Adrenal gland (tissue), 5 donors: ENCODE results near the gene NCAPG2.

Experiments used
- CTCF ChIP-seq, 6 experiments: fragments of 450-650 bp in 4 of 6; fragments of 200-600 bp in 2 of 6; sonication (generic) in 1 of 6; IDR thresholded peaks; 1 replicate in 5 of 6; 2 replicates in 1 of 6; pipeline versions ENCODE4 v1.5.1 to v1.8.0; 2016 to 2021; ENCODE audit warnings: antibody characterized with exemption in 6 of 6, mild to moderate bottlenecking in 2 of 6, moderate library complexity in 1 of 6
- POLR2A ChIP-seq, 2 donors: fragments of 450-650 bp; IDR thresholded peaks; one replicate each; pipeline ENCODE4 v1.6.1; 2017; ENCODE audit warnings: antibody characterized with exemption in 2 of 2, mild to moderate bottlenecking in 2 of 2, moderate library complexity in 1 of 2
- donor health status: DM: no; HTN: no; CAD: no.

GRCh38 chr7:158581440-158582088 lies 123.0 kb downstream of the NCAPG2 start:
- TF ChIP-seq POLR2A (IDR thresholded peaks at IDR 0.05) (no peak), CTCF (IDR thresholded peaks at IDR 0.05) (no peak)
